ENCODE results near the gene MGAM2.

DNA sequence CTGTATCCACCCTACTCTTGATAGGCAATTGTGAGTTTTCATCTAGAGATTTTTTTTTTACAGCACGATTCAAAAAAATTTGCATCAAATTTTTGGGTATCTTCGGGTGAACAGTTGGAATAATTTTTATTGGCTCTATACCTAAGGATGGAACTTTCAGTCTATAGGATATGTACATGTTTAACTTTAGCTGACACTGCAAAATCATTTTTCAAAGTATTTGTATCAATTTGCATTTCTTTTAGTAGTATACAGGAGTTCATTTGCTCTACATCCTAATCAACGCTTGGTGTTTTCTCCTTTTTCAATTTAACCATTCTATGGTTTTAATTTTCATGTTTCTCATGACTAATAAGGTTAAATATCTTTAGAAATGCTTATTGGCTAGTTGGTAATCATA is 11.7 kb downstream of the MGAM2 start:
- no peak for TF ChIP-seq CTCF (IDR thresholded peaks at IDR 0.05)
- TF ChIP-seq POLR2A (IDR thresholded peaks at IDR 0.05) = no peak
- no peak for TF ChIP-seq EP300 (IDR thresholded peaks at IDR 0.05)
